ENCODE data around the gene DDX50. TPM values are rescaled to one million over a fixed set of nuclear protein-coding genes. Genes with fewer than 3 reads are reported as not detected.

Gene DDX50, protein sequence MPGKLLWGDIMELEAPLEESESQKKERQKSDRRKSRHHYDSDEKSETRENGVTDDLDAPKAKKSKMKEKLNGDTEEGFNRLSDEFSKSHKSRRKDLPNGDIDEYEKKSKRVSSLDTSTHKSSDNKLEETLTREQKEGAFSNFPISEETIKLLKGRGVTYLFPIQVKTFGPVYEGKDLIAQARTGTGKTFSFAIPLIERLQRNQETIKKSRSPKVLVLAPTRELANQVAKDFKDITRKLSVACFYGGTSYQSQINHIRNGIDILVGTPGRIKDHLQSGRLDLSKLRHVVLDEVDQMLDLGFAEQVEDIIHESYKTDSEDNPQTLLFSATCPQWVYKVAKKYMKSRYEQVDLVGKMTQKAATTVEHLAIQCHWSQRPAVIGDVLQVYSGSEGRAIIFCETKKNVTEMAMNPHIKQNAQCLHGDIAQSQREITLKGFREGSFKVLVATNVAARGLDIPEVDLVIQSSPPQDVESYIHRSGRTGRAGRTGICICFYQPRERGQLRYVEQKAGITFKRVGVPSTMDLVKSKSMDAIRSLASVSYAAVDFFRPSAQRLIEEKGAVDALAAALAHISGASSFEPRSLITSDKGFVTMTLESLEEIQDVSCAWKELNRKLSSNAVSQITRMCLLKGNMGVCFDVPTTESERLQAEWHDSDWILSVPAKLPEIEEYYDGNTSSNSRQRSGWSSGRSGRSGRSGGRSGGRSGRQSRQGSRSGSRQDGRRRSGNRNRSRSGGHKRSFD
- total RNA-seq, result 50.5 and 56.9 TPM in 2 replicates

DNA sequence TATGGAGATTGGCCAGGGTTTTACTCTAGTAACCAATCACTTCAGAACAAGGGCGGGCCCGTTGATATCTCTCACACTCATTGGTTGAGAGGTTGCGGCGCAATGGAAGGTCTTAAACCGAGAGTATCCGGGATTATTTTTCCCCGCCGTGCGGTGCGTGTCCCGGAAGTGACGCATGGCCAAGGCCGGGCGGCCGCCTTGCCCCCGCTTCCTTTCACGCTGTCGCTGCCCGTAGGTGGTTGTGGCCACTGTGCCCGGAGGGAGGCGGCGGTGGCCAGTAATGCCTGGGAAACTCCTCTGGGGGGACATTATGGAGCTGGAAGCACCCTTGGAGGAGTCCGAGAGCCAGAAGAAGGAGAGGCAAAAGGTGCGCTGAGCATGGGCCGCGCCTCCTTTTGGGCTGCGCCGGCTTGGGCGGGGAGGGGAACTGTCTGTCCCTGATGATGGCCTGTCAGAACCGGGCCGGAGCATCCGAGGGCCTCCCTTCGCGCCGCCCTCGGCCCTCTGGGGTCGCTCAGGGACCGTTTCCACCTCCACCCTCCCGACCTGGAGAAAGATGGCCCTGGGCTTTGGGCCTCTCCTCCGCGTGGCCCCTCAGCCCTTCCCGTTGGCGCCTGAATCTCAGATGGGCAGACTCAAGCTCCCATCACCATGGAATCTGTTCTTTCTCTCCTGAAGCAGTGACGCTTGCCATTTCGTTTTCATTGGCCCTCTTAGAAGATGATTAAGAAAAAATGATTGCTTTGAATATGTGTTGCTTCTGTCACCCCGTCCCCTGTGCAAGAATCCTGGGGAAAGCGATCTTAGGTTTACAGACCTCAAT is at the start of gene DDX50:
DDX50 (plus strand) TSS at position 211 of the 823 bp plus-strand sequence; CDS start at position 281, 70 bp downstream.

DNA sequence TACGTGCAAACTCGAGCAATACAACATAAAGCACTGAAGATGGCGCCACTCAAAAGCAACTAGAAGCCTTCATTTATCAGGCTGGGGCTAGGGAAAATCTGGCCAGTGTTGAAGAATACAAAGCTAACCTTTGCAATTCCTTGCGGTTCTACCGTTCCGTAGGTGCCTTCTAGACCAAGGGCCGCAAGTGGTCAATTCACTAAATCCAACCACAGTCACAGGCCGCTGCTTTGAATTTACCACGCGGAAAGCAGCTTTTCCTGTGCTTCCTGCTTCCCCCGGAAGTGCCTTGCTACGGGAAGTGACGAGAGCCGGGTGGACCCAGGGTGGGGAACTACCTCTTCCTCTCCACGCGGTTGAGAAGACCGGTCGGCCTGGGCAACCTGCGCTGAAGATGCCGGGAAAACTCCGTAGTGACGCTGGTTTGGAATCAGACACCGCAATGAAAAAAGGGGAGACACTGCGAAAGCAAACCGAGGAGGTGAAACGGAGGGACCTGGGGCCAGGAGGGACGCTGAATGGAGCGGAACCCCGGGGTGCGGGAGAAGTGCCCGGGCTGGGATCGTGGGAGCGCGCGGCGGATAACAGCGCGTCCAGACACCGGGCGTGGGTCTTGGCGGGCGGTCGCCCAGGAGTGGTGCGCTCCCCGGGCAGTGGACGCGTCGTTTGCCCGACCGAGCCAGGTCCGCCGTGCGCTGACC is 54.9 kb downstream of the DDX50 start, which contains the start of gene DDX21:
DDX21 (plus strand) TSS at position 339 of the 701 bp plus-strand sequence; CDS start at position 395, 56 bp downstream.

DNA sequence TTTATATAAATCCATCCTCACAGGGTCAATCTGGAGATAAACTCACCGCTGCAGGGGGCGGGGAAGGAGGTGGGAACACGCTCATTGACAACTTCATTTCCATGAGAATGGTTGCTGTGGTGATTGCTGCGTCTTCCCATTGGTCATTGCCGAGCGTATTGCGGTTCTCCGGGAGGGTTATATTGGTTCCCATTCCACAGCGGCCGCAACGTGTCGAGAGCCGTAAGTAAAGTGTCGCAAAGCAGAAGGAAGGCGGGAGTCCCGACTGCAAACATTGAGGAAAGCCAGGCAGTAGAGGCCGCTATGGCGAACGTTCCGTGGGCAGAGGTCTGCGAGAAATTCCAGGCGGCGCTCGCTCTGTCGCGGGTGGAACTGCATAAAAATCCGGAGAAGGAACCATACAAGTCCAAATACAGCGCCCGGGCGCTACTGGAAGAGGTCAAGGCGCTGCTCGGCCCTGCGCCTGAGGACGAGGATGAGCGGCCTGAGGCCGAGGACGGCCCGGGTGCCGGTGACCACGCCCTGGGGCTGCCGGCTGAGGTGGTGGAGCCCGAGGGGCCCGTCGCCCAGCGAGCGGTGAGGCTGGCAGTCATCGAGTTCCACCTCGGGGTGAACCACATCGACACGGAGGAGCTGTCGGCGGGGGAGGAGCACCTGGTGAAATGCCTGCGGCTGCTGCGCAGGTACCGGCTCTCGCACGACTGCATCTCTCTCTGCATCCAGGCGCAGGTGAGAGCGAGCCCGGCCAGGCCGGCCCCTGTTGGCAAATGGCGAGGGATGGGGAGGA is 87.6 kb downstream of the DDX50 start, which contains the start of gene KIFBP:
KIFBP (plus strand) TSS at position 274 of the 787 bp plus-strand sequence; CDS start at position 304, 30 bp downstream.

Other genes with a start within 250 kb of the DDX50 start
- 26.2 and 27.8 TPM in 2 replicates for gene CCAR1, start 180.1 kb upstream of the DDX50 start, total RNA-seq
- gene STOX1, start 73.8 kb upstream of the DDX50 start, total RNA-seq, result 0.07 and 0.13 TPM in 2 replicates
- 56.6 and 79.9 TPM in 2 replicates for gene DDX21, start 54.9 kb downstream of the DDX50 start, total RNA-seq
- gene KIFBP, start 87.5 kb downstream of the DDX50 start, total RNA-seq, result 40.4 and 47.0 TPM in 2 replicates
- gene SRGN, start 186.8 kb downstream of the DDX50 start, total RNA-seq, result 498 and 560 TPM in 2 replicates
- gene VPS26A, start 222.9 kb downstream of the DDX50 start, total RNA-seq, result 38.2 and 38.8 TPM in 2 replicates